Measurements from ENCODE around the gene COPA.

Gene COPA

DNA sequence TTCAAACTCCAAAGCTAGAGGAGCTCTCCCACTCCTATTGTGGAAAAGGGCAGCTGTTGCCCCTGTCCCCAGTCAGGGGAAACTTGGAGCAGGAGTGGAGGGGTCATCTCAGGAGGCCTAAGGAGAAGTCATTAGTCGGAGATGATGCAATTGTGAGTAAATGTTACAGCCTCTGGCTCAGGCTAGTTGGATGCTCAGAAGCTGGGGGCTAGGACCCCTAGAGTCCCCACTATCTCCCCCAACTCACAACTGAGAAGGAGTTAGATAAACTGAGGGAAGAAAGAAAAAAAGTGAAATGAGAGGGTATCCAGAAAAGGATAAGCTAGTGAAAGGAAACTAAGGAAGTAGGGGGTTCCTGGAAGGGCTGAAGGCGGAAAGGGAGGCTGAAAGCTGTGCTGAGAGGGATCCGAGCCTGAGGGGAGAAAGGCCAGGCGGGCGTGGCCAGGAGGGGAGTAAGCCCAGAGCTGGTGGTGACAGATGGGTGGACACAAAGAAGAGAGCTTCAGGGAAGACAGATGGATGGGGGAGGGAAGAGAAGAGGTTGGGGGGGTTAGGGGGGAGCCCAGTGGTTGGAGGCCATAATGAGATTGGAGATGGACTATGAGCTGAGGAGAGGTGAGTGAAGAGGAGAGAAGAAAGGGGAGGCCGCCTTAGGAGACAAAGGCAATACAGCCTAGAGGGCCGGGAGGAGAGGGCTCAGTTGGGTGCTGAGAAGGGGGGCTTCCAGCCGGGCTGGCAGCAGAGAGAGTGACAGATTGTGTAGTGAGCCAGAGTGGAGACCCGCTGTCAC is 19.3 kb upstream of the COPA start:
- peak; percentile 24 for DNase-seq (ENCODE audit: low spot score)

DNA sequence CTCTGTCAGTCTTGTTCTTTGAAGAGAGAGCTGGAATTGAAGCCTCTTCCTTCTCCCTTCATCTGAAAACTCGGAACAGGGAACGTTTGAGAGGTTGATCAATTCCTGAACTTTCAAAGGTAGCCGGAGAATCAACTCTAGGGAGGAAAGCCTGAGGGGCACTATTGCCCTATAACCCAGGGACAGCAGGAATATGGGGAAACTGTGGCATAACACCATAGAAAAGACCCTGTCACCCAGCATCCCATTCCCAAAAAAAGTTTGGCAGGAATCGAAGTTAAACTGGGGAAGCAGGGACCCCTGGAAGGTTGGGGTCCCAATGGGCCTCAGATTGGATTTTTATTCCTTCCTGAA is 18.7 kb upstream of the COPA start:
- no peak for DNase-seq (ENCODE audit: low spot score)

DNA sequence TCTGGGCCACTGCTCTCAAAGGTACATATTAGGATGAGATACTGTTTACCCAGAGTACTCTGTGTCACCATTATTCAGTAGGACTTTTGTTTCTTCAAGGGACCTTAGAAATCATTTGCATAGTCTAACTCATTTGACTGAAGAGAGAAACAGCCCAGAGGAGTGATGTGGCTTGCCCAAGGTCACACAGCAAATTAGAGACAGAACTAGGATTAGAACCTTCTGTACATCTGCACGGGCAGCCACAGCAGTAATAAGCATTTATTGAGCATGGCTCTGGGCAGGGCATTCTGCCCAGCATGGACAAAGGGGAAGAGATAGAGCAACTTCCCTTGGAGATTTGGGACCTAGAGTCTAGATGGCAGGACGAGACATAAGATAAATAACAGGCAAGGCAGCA is 18.1 kb upstream of the COPA start:
- no peak for DNase-seq (ENCODE audit: low spot score)

DNA sequence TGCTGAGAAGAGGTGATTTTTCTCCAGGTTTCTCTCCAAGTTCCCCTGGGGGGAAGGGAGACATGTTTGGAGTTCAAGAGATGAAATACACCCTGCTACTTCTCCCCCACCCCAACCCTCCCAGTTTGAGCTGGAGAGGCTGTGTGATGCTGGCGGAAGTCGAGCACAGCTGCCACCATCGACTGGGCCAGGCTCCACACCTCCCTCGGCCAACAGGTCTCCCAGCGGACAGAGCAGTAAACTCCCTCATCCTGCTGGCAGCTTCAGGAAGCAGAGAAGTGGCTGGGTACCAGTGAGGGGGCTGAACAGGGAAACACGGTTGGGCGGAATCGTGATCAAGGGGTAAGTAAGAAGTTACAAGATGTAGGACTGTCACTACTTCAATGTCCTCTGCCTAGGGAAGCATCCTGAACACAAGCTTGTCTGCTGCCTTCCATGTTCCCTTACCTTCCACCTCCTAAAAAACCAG is 17.2 kb upstream of the COPA start:
- DNase-seq (ENCODE audit: low spot score), result no peak

DNA sequence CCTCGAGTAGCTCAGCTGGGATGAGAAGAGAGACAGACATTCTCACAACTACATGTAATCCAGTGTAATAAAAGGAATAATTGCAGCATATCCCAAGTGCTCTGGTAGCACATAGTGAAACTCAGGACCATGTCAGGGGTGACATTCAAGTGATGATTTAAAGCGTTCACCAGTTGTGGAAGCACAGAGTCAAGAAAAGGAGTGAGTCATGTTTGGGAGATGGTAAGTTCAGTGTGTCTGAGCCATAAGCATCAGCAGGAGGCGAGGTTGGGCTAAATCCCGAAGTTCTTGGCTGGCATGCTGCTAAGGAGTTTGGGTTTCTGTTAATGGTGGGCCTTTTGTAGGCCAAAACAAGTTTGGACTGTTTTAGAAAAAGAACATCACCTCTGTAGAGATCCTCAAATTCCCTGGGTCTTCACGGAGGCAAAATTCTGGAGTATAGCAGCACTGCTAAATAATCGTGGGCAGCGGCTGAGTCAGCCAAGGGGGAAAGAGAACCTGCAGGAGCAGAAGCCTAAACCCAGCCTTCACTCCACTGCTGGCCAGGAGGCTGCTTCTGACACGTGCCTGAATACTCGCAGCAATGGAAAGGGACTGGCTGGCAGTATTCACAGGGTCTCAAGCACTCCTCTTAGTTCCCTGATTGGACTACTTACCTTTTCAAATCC is 16.6 kb upstream of the COPA start:
- DNase-seq (ENCODE audit: low spot score), result no peak

- DNase-seq (ENCODE audit: low spot score), result no peak
Observed at GRCh38 chr1:160358073-160358472, 15.0 kb upstream of the COPA start.

DNA sequence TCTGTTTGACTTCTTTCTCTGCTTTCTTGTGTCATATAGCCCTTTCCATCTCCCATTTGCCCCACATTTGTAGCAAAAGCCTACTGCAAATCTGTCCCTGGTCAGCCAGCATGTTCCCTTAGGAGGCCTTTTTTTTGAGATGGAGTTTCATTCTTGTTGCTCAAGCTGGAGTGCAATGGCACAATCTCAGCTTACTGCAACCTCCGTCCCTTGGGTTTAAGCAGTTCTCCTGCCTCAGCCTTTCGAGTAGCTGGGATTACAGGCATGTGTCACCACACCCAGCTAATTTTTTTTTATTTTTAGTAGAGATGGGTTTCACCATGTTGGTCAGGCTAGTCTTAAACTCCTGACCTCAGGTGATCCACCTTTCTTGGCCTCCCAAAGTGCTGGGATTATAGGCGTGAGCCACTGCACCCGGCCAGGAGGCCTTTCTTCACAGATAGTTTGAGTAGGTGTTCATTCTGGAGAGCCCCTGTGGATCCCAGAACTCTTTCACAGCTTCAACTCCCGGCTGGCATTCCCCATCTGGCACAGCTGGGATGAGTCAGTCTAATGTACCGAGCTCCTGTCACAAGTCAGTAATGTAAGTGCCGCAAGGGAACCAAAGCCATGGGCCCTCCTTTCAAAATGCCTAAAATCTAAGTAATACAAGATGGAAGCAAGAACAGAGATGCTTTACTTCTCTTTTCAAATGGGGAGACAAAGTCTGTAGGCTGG is 14.4 kb upstream of the COPA start:
- no peak for DNase-seq (ENCODE audit: low spot score)

DNA sequence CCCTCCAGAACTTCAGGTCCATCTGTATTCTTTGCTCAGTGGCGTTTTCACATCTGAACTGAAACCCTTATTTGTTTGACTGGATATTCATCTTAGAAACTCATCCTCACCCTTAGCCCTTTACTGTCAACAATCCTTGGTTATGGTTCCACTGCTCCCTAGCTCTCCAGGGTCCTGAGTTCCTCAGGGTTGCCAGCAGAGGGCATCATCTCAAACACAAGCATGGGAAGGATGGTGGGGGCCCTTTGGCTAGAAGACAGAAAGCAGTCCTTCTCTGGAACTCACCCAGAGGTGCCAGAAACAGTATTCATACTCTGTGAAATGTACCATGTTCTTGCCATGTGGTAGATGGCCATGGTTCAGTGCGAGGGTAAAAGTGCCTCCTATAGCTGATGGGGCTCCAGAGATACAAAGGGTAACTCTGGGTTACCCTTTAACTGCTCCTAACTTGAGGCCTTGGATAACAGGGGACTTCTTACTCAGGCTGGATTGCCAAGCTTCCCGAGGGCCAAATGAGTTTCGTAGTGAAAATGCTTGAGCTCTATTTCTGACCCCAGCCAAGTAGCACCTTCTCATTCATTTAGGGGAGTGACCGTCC is 11.4 kb upstream of the COPA start:
- DNase-seq (ENCODE audit: low spot score), result peak; percentile 51

- no peak for DNase-seq (ENCODE audit: low spot score)
Observed at GRCh38 chr1:160353223-160353622, 10.2 kb upstream of the COPA start.

GRCh38 chr1:160352555-160352954 is 9.5 kb upstream of the COPA start:
- no peak for DNase-seq (ENCODE audit: low spot score)

DNA sequence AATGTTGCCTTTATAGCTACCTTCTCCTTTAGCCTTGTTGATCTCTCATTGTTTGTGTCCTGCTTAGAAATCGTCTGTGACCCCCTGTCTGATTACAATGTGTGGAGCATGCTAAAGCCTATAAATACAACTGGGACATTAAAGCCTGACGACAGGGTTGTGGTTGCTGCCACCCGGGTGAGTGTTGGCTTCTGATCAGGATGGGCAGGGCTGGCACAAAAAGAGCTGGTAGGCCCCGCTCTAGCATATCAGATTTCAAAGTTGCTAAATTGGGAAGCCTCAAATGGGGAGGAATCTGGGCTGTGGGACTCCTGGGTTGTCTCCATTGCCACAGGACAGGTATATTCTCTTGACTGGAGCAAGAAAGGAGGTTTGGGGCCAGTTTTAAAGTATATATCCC is 8.6 kb upstream of the COPA start:
- DNase-seq (ENCODE audit: low spot score), result no peak

- DNase-seq (ENCODE audit: low spot score), result no peak
Observed at GRCh38 chr1:160346958-160347357, 3.9 kb upstream of the COPA start.

DNA sequence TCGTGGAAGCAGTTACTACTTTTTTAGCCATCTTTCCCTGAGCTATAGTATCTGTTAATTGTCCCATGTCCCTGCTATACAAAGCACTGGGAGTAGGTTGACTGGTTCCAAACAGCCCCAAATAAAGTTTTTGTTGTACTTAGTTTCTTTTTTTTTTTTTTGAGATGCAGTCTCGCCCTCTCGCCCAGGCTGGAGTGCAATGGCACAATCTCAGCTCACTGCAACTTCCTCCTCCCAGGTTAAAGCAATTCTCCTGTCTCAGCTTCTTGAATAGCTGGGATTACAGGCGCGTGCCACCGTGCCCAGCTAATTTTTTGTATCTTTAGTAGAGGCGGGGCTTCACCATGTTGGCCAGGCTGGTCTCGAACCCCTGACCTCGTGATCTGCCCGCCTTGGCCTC is 3.4 kb upstream of the COPA start:
- DNase-seq (ENCODE audit: low spot score), result no peak

DNA sequence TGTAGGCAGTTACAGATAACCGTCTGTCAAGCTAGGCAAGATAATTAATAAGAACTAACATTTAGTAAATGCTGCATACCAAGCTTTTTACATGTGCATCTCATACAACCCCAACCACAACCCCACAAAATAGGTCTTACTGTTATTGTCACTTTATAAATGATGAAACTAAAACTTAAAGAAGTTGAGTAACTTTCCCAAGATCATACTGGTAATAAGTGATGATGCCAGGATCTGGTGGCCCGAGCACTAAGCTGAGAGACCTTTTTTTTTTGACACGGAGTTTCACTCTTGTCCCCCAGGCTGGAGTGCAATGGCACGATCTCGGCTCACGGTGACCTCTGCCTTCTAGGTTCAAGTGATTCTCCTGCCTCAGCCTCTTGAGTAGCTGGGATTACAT is 1.9 kb upstream of the COPA start:
- DNase-seq (ENCODE audit: low spot score), result no peak

DNA sequence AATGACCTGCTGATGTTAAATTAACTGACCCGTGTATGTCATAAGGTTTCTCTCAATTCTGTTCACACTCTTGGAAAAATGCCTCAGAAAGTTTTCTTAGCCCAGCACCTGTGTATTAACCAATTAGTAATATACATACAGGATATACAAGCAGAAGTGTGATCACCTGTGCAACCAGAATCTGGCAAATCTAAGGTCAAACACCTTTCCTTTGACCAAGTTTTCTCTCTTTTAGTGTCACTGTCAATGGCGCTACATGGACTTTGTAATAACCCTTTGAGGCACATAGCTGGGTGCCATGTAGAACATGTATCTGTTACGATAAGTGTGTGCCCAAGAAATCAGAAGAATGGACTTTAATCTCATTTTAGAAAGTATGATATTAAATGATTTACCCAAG is 1.2 kb upstream of the COPA start:
- no peak for DNase-seq (ENCODE audit: low spot score)

DNA sequence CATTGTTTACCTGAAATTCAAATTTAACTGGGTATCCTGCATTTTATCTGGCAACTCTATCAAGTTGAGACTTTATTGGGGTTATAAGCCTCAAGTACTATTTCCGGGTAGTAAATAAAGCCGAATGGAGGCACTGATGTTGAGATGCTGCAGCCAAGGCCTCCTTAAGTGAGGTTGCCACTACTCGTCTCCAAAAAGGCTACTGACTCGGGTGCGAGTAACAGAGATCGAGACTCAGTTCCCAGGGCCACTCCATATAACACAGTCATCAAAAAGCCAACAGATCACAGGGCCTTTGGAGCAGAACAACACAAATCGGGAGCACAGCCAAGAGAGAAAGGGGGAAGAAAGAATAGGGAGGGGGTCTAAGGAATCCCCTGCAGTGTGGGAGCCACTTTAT is 524 bp downstream of the COPA start:
- no peak for DNase-seq (ENCODE audit: low spot score)

GRCh38 chr1:160340866-160341265 is 2.2 kb downstream of the COPA start:
- DNase-seq (ENCODE audit: low spot score), result no peak

DNA sequence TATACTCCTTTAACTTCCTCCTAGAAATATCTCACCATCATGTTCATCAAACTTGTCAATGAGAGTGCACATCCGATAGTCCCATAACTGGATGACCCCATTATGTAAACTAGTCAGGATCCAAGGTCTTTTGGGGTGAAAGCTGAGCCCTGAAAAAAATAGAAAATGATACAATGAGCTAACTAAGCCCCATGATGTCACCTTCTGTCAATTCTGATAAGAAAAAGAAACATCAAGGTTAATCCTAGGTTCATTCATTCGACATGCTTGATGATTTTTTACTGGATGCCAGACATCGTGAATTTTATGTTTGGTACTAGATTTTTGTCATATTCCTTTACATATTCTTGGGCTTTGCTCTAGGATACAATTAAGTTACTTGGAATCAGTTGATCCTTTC is 2.9 kb downstream of the COPA start:
- no peak for DNase-seq (ENCODE audit: low spot score)

- DNase-seq (ENCODE audit: low spot score), result no peak
Observed at GRCh38 chr1:160338580-160338979, 4.5 kb downstream of the COPA start.

- no peak for DNase-seq (ENCODE audit: low spot score)
Observed at GRCh38 chr1:160332516-160332915, 10.5 kb downstream of the COPA start.

DNA sequence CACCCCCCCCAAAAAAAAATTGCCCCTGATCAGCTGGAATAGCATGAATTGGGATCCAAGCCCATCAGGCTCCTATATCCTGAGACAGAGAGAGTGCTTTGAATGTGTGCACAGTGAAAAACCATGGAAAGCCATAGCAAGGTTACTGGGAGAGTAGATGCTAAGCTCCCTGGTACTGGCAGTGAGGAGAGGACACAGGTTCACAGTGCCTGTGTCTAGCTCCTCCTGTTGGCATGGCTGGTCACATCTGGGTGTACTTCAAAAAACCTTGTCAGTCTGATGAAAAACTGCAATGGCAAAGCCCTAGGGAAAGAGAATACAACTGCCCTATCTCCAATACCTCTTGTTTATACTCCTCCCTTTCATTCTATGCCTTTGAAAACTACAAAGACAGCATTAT is 12.9 kb downstream of the COPA start:
- no peak for DNase-seq (ENCODE audit: low spot score)

GRCh38 chr1:160328184-160328583 is 14.9 kb downstream of the COPA start:
- peak; percentile 3 for DNase-seq (ENCODE audit: low spot score)

- no peak for DNase-seq (ENCODE audit: low spot score)
Observed at GRCh38 chr1:160326418-160326817, 16.6 kb downstream of the COPA start.

Data from cerebellar cortex (tissue), 1 donor.